Uterus (tissue), 4 donors: Measurements from ENCODE around the gene NADK2. TPM values are rescaled to one million over a fixed set of nuclear protein-coding genes. Genes with fewer than 3 reads are reported as not detected.

ENCODE experiments used
- DNase-seq, 2 donors: peaks; one replicate each; pipeline ENCODE4 v3.0.0-alpha.2; 2019 to 2020
- H3K27ac ChIP-seq, 2 donors: fragments of 200-600 bp; sonication (generic); 1 replicate in 1 of 2; 2 replicates in 1 of 2; pipeline ENCODE4 v1.5.1; 2016 to 2018
- H3K27me3 ChIP-seq, 2 donors: fragments of 200-600 bp; sonication (generic); one replicate each; pipeline ENCODE4 v1.5.1; 2018 to 2019; ENCODE audit warnings: control low read depth in 1 of 2
- H3K36me3 ChIP-seq, 2 donors: fragments of 200-600 bp; sonication (generic); one replicate each; pipeline ENCODE4 v1.5.1; 2019; ENCODE audit warnings: control low read depth in 1 of 2
- H3K4me1 ChIP-seq, 2 donors: fragments of 200-600 bp; sonication (generic); one replicate each; pipeline ENCODE4 v1.5.1; 2018 to 2019; ENCODE audit warnings: control low read depth in 1 of 2
- H3K4me3 ChIP-seq, 2 donors: fragments of 200-600 bp; sonication (generic); 1 replicate in 1 of 2; 2 replicates in 1 of 2; pipeline ENCODE4 v1.5.1; 2018 to 2019; ENCODE audit warnings: mild to moderate bottlenecking in 1 of 2
- H3K9me3 ChIP-seq, 2 donors: fragments of 200-600 bp; sonication (generic); one replicate each; pipeline ENCODE4 v1.5.1; 2019; ENCODE audit warnings: control low read depth in 1 of 2
- CTCF ChIP-seq, 4 experiments: fragments of 200-600 bp in 2 of 4; fragments of 450-650 bp in 2 of 4; sonication (generic) in 2 of 4; IDR thresholded peaks; one replicate each; pipeline ENCODE4 v1.5.1; 2016 to 2019; ENCODE audit warnings: antibody characterized with exemption in 4 of 4, mild to moderate bottlenecking in 2 of 4, moderate library complexity in 1 of 4
- POLR2A ChIP-seq, 2 donors: fragments of 450-650 bp; IDR thresholded peaks; one replicate each; pipeline ENCODE4 v1.6.1; 2016; ENCODE audit warnings: antibody characterized with exemption in 2 of 2, mild to moderate bottlenecking in 1 of 2, moderate library complexity in 1 of 2
- intact Hi-C: fragments of 100-400 bp; cut with DNase I; formaldehyde crosslinking; loops from one replicate; pipeline ENCODE4 v1.15.1; 2023; ENCODE audit warnings: low total_unique reads
- total RNA-seq, 4 donors: library from RNA; depleted of rRNA in 3 of 4; stranded (reverse); fragments of >200 nt in 3 of 4; gene quantifications; one replicate each; pipeline versions ENCODE4 v1.1.0 to v1.2.4, GENCODE V29; 2014 to 2023
- donor health status: DM: yes; HTN: yes; CAD: no.

NADK2 gene
- total RNA-seq, 4 donors from 2014 or later, result 19.2 to 74.7 (median 24.9) TPM

DNA sequence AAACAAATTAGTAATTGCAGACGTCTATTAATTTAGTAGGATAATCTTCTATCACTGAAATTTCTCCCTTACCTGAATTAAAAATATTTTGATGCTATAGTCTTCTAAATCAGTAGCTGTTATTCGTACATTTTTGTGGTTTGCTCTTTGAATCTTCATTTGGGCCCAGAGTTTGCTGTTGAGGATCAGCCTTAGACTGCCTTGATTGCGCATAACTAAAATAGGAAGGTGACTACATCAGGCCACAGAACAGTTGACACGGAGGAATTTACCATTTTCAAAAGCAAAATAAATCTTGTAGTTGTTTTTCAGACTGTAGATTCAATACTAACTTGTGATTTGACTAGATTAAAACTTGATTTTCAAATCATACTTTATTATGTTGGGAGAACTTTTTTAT lies 11.8 kb upstream of the NADK2 start:
- H3K9me3 ChIP-seq, result no peaks in the 10 kb centered on the region
- H3K36me3 ChIP-seq, result no peaks in the 10 kb centered on the region
- peaks cover 0 to 6% of the 10 kb centered on the region in 2 donors for H3K4me1 ChIP-seq
- peak overlapping the region in 1 of 2 donors; percentile 42 for H3K27ac ChIP-seq
- H3K4me3 ChIP-seq, result no peak overlapping the region
- TF ChIP-seq CTCF (IDR thresholded peaks at IDR 0.05), result no peak
- no peak for TF ChIP-seq POLR2A (IDR thresholded peaks at IDR 0.05)
- DNase-seq, result no peak
- no peaks in the 10 kb centered on the region for H3K27me3 ChIP-seq
- intact Hi-C loops, result no loop called here

GRCh38 chr5:36252722-36253365 lies 11.1 kb upstream of the NADK2 start:
- Histone ChIP-seq H3K27ac (peak overlapping the region; percentile 35 to 42), H3K36me3 (no peaks in the 10 kb centered on the region), H3K4me1 (peaks cover 0 to 6% of the 10 kb centered on the region in 2 donors), H3K9me3 (no peaks in the 10 kb centered on the region), H3K4me3 (no peak overlapping the region), H3K27me3 (no peaks in the 10 kb centered on the region)
- DNase-seq, result no peak
- intact Hi-C loops, result no loop called here
- TF ChIP-seq POLR2A (IDR thresholded peaks at IDR 0.05) (no peak), CTCF (IDR thresholded peaks at IDR 0.05) (no peak)

DNA sequence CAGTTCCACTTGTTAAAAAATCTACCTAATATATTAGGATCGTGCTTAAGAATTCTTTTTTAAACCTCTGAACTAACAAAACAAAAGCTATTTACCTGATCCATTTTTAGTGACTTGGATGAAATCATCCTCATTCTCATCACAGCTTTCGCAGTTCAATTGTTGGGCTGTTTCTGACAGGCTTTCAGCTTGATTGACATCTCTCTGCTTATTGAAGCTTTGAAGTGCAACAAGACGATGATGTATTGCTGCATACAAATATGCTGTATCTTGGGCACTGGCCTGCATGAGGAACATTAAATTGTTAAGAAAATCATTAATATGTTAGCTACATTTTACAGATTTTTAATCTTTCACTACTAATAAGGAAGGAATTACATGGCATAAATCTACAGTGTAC lies 9.5 kb upstream of the NADK2 start:
- no peak overlapping the region for H3K4me3 ChIP-seq
- no peaks in the 10 kb centered on the region for H3K27me3 ChIP-seq
- no peaks in the 10 kb centered on the region for H3K36me3 ChIP-seq
- intact Hi-C loops, result no loop called here
- H3K27ac ChIP-seq, result no peak overlapping the region
- H3K4me1 ChIP-seq, result peaks cover 0 to 6% of the 10 kb centered on the region in 2 donors
- DNase-seq, result no peak
- no peaks in the 10 kb centered on the region for H3K9me3 ChIP-seq
- TF ChIP-seq CTCF (IDR thresholded peaks at IDR 0.05) (no peak), POLR2A (IDR thresholded peaks at IDR 0.05) (no peak)

GRCh38 chr5:36250427-36250826 lies 8.7 kb upstream of the NADK2 start:
- H3K4me3 ChIP-seq, result no peak overlapping the region
- no peaks in the 10 kb centered on the region for H3K36me3 ChIP-seq
- no peak for TF ChIP-seq POLR2A (IDR thresholded peaks at IDR 0.05)
- TF ChIP-seq CTCF (IDR thresholded peaks at IDR 0.05), result no peak
- H3K27ac ChIP-seq, result no peak overlapping the region
- no peaks in the 10 kb centered on the region for H3K9me3 ChIP-seq
- H3K4me1 ChIP-seq, result peaks cover 0 to 6% of the 10 kb centered on the region in 2 donors
- DNase-seq, result no peak
- intact Hi-C loops, result no loop called here
- H3K27me3 ChIP-seq, result no peaks in the 10 kb centered on the region

- no peaks in the 10 kb centered on the region for H3K27me3 ChIP-seq
- TF ChIP-seq POLR2A (IDR thresholded peaks at IDR 0.05), result no peak
- TF ChIP-seq CTCF (IDR thresholded peaks at IDR 0.05), result no peak
Observed at GRCh38 chr5:36246036-36246800, 4.5 kb upstream of the NADK2 start.

More at GRCh38 chr5:36246036-36246800, 4.5 kb upstream of the NADK2 start:
- intact Hi-C loops, result no loop called here
- H3K4me3 ChIP-seq, result no peak overlapping the region
- no peaks in the 10 kb centered on the region for H3K4me1 ChIP-seq
- DNase-seq, result no peak
- no peaks in the 10 kb centered on the region for H3K36me3 ChIP-seq
- H3K9me3 ChIP-seq, result no peaks in the 10 kb centered on the region
- H3K27ac ChIP-seq, result no peak overlapping the region
